Activated CD8-positive, alpha-beta T cell treated with anti-CD3 and anti-CD28 coated beads for 36 hours (primary cell): ENCODE results near the gene SDCCAG8. TPM values are rescaled to one million over a fixed set of nuclear protein-coding genes. Genes with fewer than 3 reads are reported as not detected.

Experiments
- ATAC-seq: fragments of 200-7000 bp; cut with Tn5 transposase; one replicate; pipeline ENCODE4 v1.10.0; 2021; ENCODE audit warnings: mild to moderate bottlenecking, moderate library complexity
- CTCF ChIA-PET: fragments of 350-600 bp; sonication (Branson Sonifier 250); formaldehyde crosslinking; loops from one replicate; lab custom pipeline; 2021; ENCODE audit warnings: antibody characterized with exemption; lab: Charles Lee
- POLR2A ChIA-PET: fragments of 350-600 bp; sonication (Branson Sonifier 250); formaldehyde crosslinking; loops from one replicate; lab custom pipeline; 2021; ENCODE audit warnings: antibody characterized with exemption; lab: Charles Lee
- DNase-seq: peaks from one replicate; pipeline ENCODE4 v3.0.0-alpha.2; 2020
- H3K27ac Mint-ChIP-seq: one replicate; pipeline ENCODE4 v1.8.0; 2021; ENCODE audit warnings: mild to moderate bottlenecking, mixed read lengths
- H3K27me3 Mint-ChIP-seq: one replicate; pipeline ENCODE4 v1.8.0; 2021; ENCODE audit warnings: mixed read lengths
- H3K36me3 Mint-ChIP-seq: one replicate; pipeline ENCODE4 v1.8.0; 2021; ENCODE audit warnings: low read depth, mixed read lengths
- H3K4me1 Mint-ChIP-seq: one replicate; pipeline ENCODE4 v1.8.0; 2021; ENCODE audit warnings: low read depth, mixed read lengths
- H3K4me3 Mint-ChIP-seq: one replicate; pipeline ENCODE4 v1.8.0; 2021; ENCODE audit warnings: mild to moderate bottlenecking, moderate library complexity, mixed read lengths
- H3K9me3 Mint-ChIP-seq: one replicate; pipeline ENCODE4 v1.8.0; 2021; ENCODE audit warnings: mixed read lengths
- CTCF ChIP-seq: fragments of 200-600 bp; IDR thresholded peaks from one replicate; pipeline ENCODE4 v1.8.0; 2022; ENCODE audit warnings: antibody characterized with exemption, mild to moderate bottlenecking
- intact Hi-C: fragments of 100-400 bp; cut with micrococcal nuclease; formaldehyde crosslinking; loops from one replicate; pipeline ENCODE4 v1.10.0; 2022
- total RNA-seq, 2 experiments: library from RNA; stranded (reverse); gene quantifications; one replicate each; pipeline ENCODE4 v1.2.3, GENCODE V29; 2021

SDCCAG8 gene
- total RNA-seq, 2 experiments from 2014 or later: 22.4 to 22.6 TPM

- intact Hi-C loops: no loop called here
- no peak for TF ChIP-seq CTCF
- ChIA-PET POLR2A (no interaction called here), CTCF (no interaction called here)
- DNase-seq (no peak), ATAC-seq (no peak)
- Mint-ChIP-seq H3K9me3 (no peaks in the 10 kb centered on the region), H3K36me3 (peaks cover 8% of the 10 kb centered on the region), H3K27ac (no peak overlapping the region), H3K4me3 (no peak overlapping the region), H3K27me3 (no peaks in the 10 kb centered on the region), H3K4me1 (peaks cover 14% of the 10 kb centered on the region)
These were observed 8.9 kb downstream of the SDCCAG8 start for GRCh38 chr1:243264717-243265116.

- no peaks in the 10 kb centered on the region for H3K27me3 Mint-ChIP-seq
- intact Hi-C loops: no loop called here
- no peak for TF ChIP-seq CTCF
- ATAC-seq (no peak), DNase-seq (no peak)
- ChIA-PET POLR2A (no interaction called here), CTCF (no interaction called here)
- no peak overlapping the region for H3K4me3 Mint-ChIP-seq
- no peaks in the 10 kb centered on the region for H3K9me3 Mint-ChIP-seq
- no peak overlapping the region for H3K27ac Mint-ChIP-seq
- H3K36me3 Mint-ChIP-seq: peaks cover 14% of the 10 kb centered on the region
- peaks cover 10% of the 10 kb centered on the region for H3K4me1 Mint-ChIP-seq
These were observed 10.4 kb downstream of the SDCCAG8 start for GRCh38 chr1:243266231-243266630.

GRCh38 chr1:243267471-243267880 is 11.6 kb downstream of the SDCCAG8 start:
- peaks cover 10% of the 10 kb centered on the region for H3K4me1 Mint-ChIP-seq
- H3K4me3 Mint-ChIP-seq: no peak overlapping the region
- POLR2A ChIA-PET: no interaction called here
- no peak overlapping the region for H3K27ac Mint-ChIP-seq
- ATAC-seq (no peak), DNase-seq (no peak)
- no peaks in the 10 kb centered on the region for H3K27me3 Mint-ChIP-seq
- intact Hi-C loops: no loop called here
- H3K9me3 Mint-ChIP-seq: no peaks in the 10 kb centered on the region
- no peak for TF ChIP-seq CTCF
- CTCF ChIA-PET: no interaction called here
- peaks cover 13% of the 10 kb centered on the region for H3K36me3 Mint-ChIP-seq

GRCh38 chr1:243267914-243268653 is 12.2 kb downstream of the SDCCAG8 start:
- Mint-ChIP-seq H3K4me3 (no peak overlapping the region), H3K27me3 (no peaks in the 10 kb centered on the region), H3K4me1 (peaks cover 13% of the 10 kb centered on the region), H3K27ac (no peak overlapping the region), H3K36me3 (peaks cover 13% of the 10 kb centered on the region), H3K9me3 (no peaks in the 10 kb centered on the region)
- ChIA-PET POLR2A (no interaction called here), CTCF (no interaction called here)
- no peak for TF ChIP-seq CTCF
- no peak for ATAC-seq
- DNase-seq: no peak
- intact Hi-C loops: no loop called here

- Mint-ChIP-seq H3K27me3 (no peaks in the 10 kb centered on the region), H3K4me1 (peaks cover 19% of the 10 kb centered on the region), H3K36me3 (peaks cover 21% of the 10 kb centered on the region), H3K27ac (no peak overlapping the region), H3K4me3 (no peak overlapping the region), H3K9me3 (no peaks in the 10 kb centered on the region)
- ATAC-seq (no peak), DNase-seq (no peak)
- ChIA-PET CTCF (no interaction called here), POLR2A (interaction anchor here (0.9 kb wide), 1 partner anchor 14 kb away, joined by 4 read pairs; the partner anchor contains the start of gene CEP170)
- TF ChIP-seq CTCF: no peak
- intact Hi-C loops: no loop called here
These were observed 13.1 kb downstream of the SDCCAG8 start for GRCh38 chr1:243268751-243269460.
